GOT3 (cell line): ENCODE results near the gene PLVAP.

Experiments
- DNase-seq: peaks from one replicate; lab custom pipeline; 2025; ENCODE audit warnings: mixed read lengths; lab: John Stamatoyannopoulos, UW

The PLVAP gene

GRCh38 chr19:17302391-17303166, 74.6 kb downstream of the PLVAP start:
- DNase-seq: no peak
